RWPE2 (cell line): ENCODE results near the gene XK.

Experiments used
- ATAC-seq: fragments of 200-7000 bp; cut with Tn5 transposase; 3 replicates; pipeline ENCODE4 v1.9.1; 2021; ENCODE audit warnings: low read depth
- DNase-seq: peaks from one replicate; pipeline ENCODE4 v3.0.0-alpha.2; 2020; ENCODE audit warnings: low spot score
- H3K27ac ChIP-seq: fragments of 450-650 bp; 2 replicates; pipeline ENCODE4 v1.5.1; 2017; ENCODE audit warnings: mild to moderate bottlenecking; ENCODE audit not compliant: poor library complexity, severe bottlenecking
- H3K27me3 ChIP-seq: fragments of 250-450 bp; sonication (Bioruptor Pico); 2 replicates; pipeline ENCODE4 v1.5.1; 2021; ENCODE audit warnings: mild to moderate bottlenecking, moderate library complexity; ENCODE audit not compliant: insufficient read depth, poor library complexity, severe bottlenecking
- H3K36me3 ChIP-seq: fragments of 250-450 bp; sonication (Bioruptor Pico); 2 replicates; pipeline ENCODE4 v1.5.1; 2020; ENCODE audit warnings: low read depth, mild to moderate bottlenecking, moderate library complexity
- H3K4me1 ChIP-seq: fragments of 250-450 bp; sonication (Bioruptor Pico); 2 replicates; pipeline ENCODE4 v1.5.1; 2021; ENCODE audit warnings: mild to moderate bottlenecking, moderate library complexity; ENCODE audit not compliant: insufficient read depth, poor library complexity, severe bottlenecking
- H3K4me3 ChIP-seq: fragments of 250-450 bp; sonication (Bioruptor Pico); 2 replicates; pipeline ENCODE4 v1.5.1; 2021; ENCODE audit warnings: mild to moderate bottlenecking, moderate library complexity; ENCODE audit not compliant: severe bottlenecking
- H3K9me3 ChIP-seq: fragments of 250-450 bp; sonication (Bioruptor Pico); 2 replicates; pipeline ENCODE4 v1.5.1; 2021; ENCODE audit warnings: mild to moderate bottlenecking, moderate library complexity; ENCODE audit not compliant: severe bottlenecking
- CTCF ChIP-seq: fragments of 450-650 bp; IDR thresholded peaks from one replicate; pipeline ENCODE4 v1.5.1; 2017; ENCODE audit warnings: mild to moderate bottlenecking, moderate library complexity; ENCODE audit not compliant: poor library complexity, severe bottlenecking

XK gene

DNA sequence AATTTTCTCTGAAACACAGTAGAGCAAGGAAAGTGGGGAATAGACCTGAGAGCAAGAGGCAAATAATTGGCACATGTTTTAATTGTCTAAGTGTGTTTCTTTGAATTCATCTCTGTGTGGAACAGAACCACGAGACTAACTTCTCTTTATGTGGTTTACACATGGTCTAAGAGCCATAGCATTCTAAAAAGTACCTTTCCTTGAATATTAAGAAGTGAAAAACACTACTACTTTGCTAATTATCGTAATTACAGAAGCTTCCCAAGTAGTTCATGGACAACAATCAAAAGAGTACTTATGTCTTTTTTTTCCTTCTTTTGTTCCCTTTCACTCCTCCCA, 91.4 kb downstream of the XK start:
- H3K4me1 ChIP-seq: no peaks in the 10 kb centered on the region
- TF ChIP-seq CTCF: no peak
- H3K27me3 ChIP-seq: no peaks in the 10 kb centered on the region
- no peak overlapping the region for H3K27ac ChIP-seq
- H3K4me3 ChIP-seq: no peak overlapping the region
- no peaks in the 10 kb centered on the region for H3K36me3 ChIP-seq
- no peak for DNase-seq
- no peaks in the 10 kb centered on the region for H3K9me3 ChIP-seq
- no peak for ATAC-seq

- no peak for DNase-seq
- ATAC-seq: no peak
- H3K27me3 ChIP-seq: no peaks in the 10 kb centered on the region
- no peak within 1 kb of the TSS for H3K4me3 ChIP-seq
- H3K4me1 ChIP-seq: no peaks in the 10 kb centered on the region
- TF ChIP-seq CTCF: no peak
- no peaks in the 10 kb centered on the region for H3K36me3 ChIP-seq
- no peak within 1 kb of the TSS for H3K27ac ChIP-seq
- no peaks in the 10 kb centered on the region for H3K9me3 ChIP-seq
Measured at GRCh38 chrX:37779857-37780256, 94.3 kb downstream of the XK start, which contains the start of gene CYBB. CYBB (plus strand) TSS chrX:37780059; CDS start chrX:37780078, 19 bp downstream.

GRCh38 chrX:37781081-37781480, 95.5 kb downstream of the XK start:
- H3K36me3 ChIP-seq: no peaks in the 10 kb centered on the region
- H3K27me3 ChIP-seq: no peaks in the 10 kb centered on the region
- no peak overlapping the region for H3K4me3 ChIP-seq
- no peak for TF ChIP-seq CTCF
- no peaks in the 10 kb centered on the region for H3K9me3 ChIP-seq
- H3K27ac ChIP-seq: no peak overlapping the region
- no peak for DNase-seq
- H3K4me1 ChIP-seq: no peaks in the 10 kb centered on the region
- no peak for ATAC-seq
